KMS-11 (cell line): ENCODE results near the gene DNM1L.

ENCODE experiments used
- H2AFZ ChIP-seq: fragments of 200-600 bp; sonication (generic); 2 replicates; pipeline ENCODE4 v1.6.1; 2016; ENCODE audit warnings: antibody characterized with exemption, mixed run types, low read depth
- H3K27ac ChIP-seq: fragments of 200-600 bp; sonication (generic); 2 replicates; pipeline ENCODE4 v1.6.1; 2016; ENCODE audit warnings: mild to moderate bottlenecking, mixed run types
- H3K27me3 ChIP-seq: fragments of 200-600 bp; sonication (generic); 2 replicates; pipeline ENCODE4 v1.6.1; 2017; ENCODE audit warnings: mild to moderate bottlenecking, low read depth, mixed run types, moderate library complexity; ENCODE audit not compliant: insufficient read depth
- H3K36me3 ChIP-seq: fragments of 200-600 bp; sonication (generic); 2 replicates; pipeline ENCODE4 v1.6.1; 2017; ENCODE audit warnings: mild to moderate bottlenecking, mixed run types; ENCODE audit not compliant: insufficient read depth
- H3K4me1 ChIP-seq: fragments of 200-600 bp; sonication (generic); 2 replicates; pipeline ENCODE4 v1.6.1; 2016; ENCODE audit warnings: mild to moderate bottlenecking, low read depth, mixed run types; ENCODE audit not compliant: poor library complexity, severe bottlenecking
- H3K4me2 ChIP-seq: fragments of 200-600 bp; sonication (generic); 2 replicates; pipeline ENCODE4 v1.7.0; 2016; ENCODE audit warnings: mild to moderate bottlenecking, mixed run types
- H3K4me3 ChIP-seq: fragments of 200-600 bp; sonication (generic); IDR thresholded peaks from 2 replicates; pipeline ENCODE4 v1.6.1; 2017; ENCODE audit warnings: low read depth, low read length, mixed read lengths; ENCODE audit not compliant: insufficient read depth
- H3K79me2 ChIP-seq: fragments of 200-600 bp; sonication (generic); 2 replicates; pipeline ENCODE4 v1.6.1; 2016; ENCODE audit warnings: low read depth, mixed run types; ENCODE audit not compliant: insufficient read depth
- H3K9ac ChIP-seq: fragments of 200-600 bp; sonication (generic); 2 replicates; pipeline ENCODE4 v1.6.1; 2016; ENCODE audit warnings: mild to moderate bottlenecking, mixed run types
- H4K20me1 ChIP-seq: fragments of 200-600 bp; sonication (generic); 2 replicates; pipeline ENCODE4 v1.6.1; 2016; ENCODE audit warnings: mild to moderate bottlenecking, mixed run types; ENCODE audit not compliant: insufficient read depth
- TF ChIP-seq, protein P1 (sequence below): fragments of 200-600 bp; sonication (generic); conservative IDR thresholded peaks from 2 replicates; pipeline ENCODE4 v1.6.1; 2017; ENCODE audit warnings: low read depth, mild to moderate bottlenecking, antibody characterized with exemption, low read length, moderate library complexity, mixed read lengths

Gene DNM1L

DNA sequence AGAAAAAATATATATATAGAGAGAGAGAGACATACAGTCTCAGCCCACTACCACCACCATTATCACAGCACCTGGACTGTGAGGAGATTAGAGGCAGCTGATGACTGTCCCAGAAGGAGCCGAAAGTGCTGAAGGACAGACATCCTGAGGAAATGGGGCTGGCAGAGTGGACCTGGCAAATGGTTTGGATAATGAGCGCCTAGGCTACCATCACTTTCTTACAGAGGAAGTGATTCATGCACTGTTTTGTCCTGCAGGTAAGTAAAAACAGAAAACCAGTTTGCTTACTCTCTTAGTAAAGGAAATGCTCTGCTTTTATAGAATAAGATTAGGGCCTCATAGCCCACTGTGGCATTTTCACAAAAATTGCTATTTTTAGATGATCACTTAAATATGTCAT is 28.6 kb upstream of the DNM1L start:
- H3K27ac ChIP-seq, result no peak overlapping the region
- no peaks in the 10 kb centered on the region for H4K20me1 ChIP-seq
- no peaks in the 10 kb centered on the region for H3K4me1 ChIP-seq
- H3K4me2 ChIP-seq, result no peak overlapping the region
- H3K4me3 ChIP-seq, result no peak overlapping the region
- no peaks in the 10 kb centered on the region for H3K36me3 ChIP-seq
- no peaks in the 10 kb centered on the region for H3K27me3 ChIP-seq
- TF ChIP-seq, protein P1, sequence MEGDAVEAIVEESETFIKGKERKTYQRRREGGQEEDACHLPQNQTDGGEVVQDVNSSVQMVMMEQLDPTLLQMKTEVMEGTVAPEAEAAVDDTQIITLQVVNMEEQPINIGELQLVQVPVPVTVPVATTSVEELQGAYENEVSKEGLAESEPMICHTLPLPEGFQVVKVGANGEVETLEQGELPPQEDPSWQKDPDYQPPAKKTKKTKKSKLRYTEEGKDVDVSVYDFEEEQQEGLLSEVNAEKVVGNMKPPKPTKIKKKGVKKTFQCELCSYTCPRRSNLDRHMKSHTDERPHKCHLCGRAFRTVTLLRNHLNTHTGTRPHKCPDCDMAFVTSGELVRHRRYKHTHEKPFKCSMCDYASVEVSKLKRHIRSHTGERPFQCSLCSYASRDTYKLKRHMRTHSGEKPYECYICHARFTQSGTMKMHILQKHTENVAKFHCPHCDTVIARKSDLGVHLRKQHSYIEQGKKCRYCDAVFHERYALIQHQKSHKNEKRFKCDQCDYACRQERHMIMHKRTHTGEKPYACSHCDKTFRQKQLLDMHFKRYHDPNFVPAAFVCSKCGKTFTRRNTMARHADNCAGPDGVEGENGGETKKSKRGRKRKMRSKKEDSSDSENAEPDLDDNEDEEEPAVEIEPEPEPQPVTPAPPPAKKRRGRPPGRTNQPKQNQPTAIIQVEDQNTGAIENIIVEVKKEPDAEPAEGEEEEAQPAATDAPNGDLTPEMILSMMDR, result no peak
- H3K9ac ChIP-seq, result no peak overlapping the region
- no peak overlapping the region for H2AFZ ChIP-seq
- H3K79me2 ChIP-seq, result no peaks in the 10 kb centered on the region

GRCh38 chr12:32651151-32651955 is 27.7 kb upstream of the DNM1L start:
- Histone ChIP-seq H2AFZ (no peak overlapping the region), H3K4me1 (no peaks in the 10 kb centered on the region), H3K27me3 (no peaks in the 10 kb centered on the region), H4K20me1 (no peaks in the 10 kb centered on the region), H3K4me2 (no peak overlapping the region), H3K36me3 (no peaks in the 10 kb centered on the region), H3K79me2 (no peaks in the 10 kb centered on the region), H3K27ac (no peak overlapping the region), H3K9ac (no peak overlapping the region), H3K4me3 (no peak overlapping the region)
- TF ChIP-seq, protein P1, result no peak

DNA sequence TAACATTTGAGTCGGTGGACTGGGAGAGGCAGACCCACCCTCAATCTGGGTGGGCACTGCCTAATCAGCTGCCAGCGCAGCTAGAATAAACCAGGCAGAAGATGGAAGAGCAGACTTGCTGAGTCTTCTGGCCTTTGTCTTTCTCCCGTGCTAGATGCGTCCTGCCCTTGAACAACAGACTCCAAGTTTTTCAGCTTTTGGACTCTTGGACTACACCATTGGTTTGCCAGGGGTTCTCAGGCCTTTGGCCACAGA is 27.2 kb upstream of the DNM1L start:
- Histone ChIP-seq H2AFZ (no peak overlapping the region), H3K27ac (no peak overlapping the region), H3K4me2 (no peak overlapping the region), H3K9ac (no peak overlapping the region), H3K4me3 (no peak overlapping the region), H3K79me2 (no peaks in the 10 kb centered on the region), H3K27me3 (no peaks in the 10 kb centered on the region), H3K36me3 (no peaks in the 10 kb centered on the region), H4K20me1 (no peaks in the 10 kb centered on the region), H3K4me1 (no peaks in the 10 kb centered on the region)
- TF ChIP-seq, protein P1, result no peak

- Histone ChIP-seq H3K4me1 (no peaks in the 10 kb centered on the region), H4K20me1 (no peaks in the 10 kb centered on the region), H3K27me3 (no peaks in the 10 kb centered on the region), H3K27ac (no peak overlapping the region), H2AFZ (no peak overlapping the region), H3K4me3 (no peak overlapping the region), H3K9ac (no peak overlapping the region), H3K79me2 (no peaks in the 10 kb centered on the region), H3K36me3 (no peaks in the 10 kb centered on the region), H3K4me2 (no peak overlapping the region)
- TF ChIP-seq, protein P1, result no peak
Measured at GRCh38 chr12:32659908-32660440, 19.1 kb upstream of the DNM1L start.
